HG03103 (cell line): ENCODE results near the gene FHOD3.
A peak's percentile ranks its signal among the peaks of the same experiment; 100 is the strongest.

ENCODE experiments used
- ATAC-seq: cut with Tn5 transposase; IDR thresholded peaks from one replicate; pipeline ENCODE4 v1.9.1; 2021; ENCODE audit warnings: low read depth; ENCODE audit not compliant: unreplicated experiment

FHOD3 gene

GRCh38 chr18:36610661-36611060 is 313.1 kb downstream of the FHOD3 start:
- ATAC-seq: no peak

- ATAC-seq: no peak
These were observed 315.6 kb downstream of the FHOD3 start for GRCh38 chr18:36613069-36613468.

- ATAC-seq: no peak
These were observed 316.3 kb downstream of the FHOD3 start for GRCh38 chr18:36613810-36614209.

GRCh38 chr18:36620788-36621187 is 323.3 kb downstream of the FHOD3 start:
- ATAC-seq: no peak

- no peak for ATAC-seq
These were observed 325.1 kb downstream of the FHOD3 start for GRCh38 chr18:36622610-36623009.

- no peak for ATAC-seq
These were observed 325.6 kb downstream of the FHOD3 start for GRCh38 chr18:36623091-36623490.

- ATAC-seq: no peak
These were observed 326.2 kb downstream of the FHOD3 start for GRCh38 chr18:36623681-36624190.

- no peak for ATAC-seq
These were observed 327.1 kb downstream of the FHOD3 start for GRCh38 chr18:36624451-36625167.

GRCh38 chr18:36625386-36625785 is 327.9 kb downstream of the FHOD3 start:
- ATAC-seq: no peak

GRCh38 chr18:36627637-36628036 is 330.1 kb downstream of the FHOD3 start:
- ATAC-seq: no peak

GRCh38 chr18:36628435-36629137 is 331.1 kb downstream of the FHOD3 start:
- no peak for ATAC-seq

- ATAC-seq: no peak
These were observed 331.6 kb downstream of the FHOD3 start for GRCh38 chr18:36629138-36629530.

GRCh38 chr18:36629836-36630235 is 332.3 kb downstream of the FHOD3 start:
- ATAC-seq: no peak

GRCh38 chr18:36630917-36631316 is 333.4 kb downstream of the FHOD3 start:
- no peak for ATAC-seq

- no peak for ATAC-seq
These were observed 336.5 kb downstream of the FHOD3 start for GRCh38 chr18:36633961-36634412.

GRCh38 chr18:36634573-36635216 is 337.2 kb downstream of the FHOD3 start:
- ATAC-seq: no peak

GRCh38 chr18:36635414-36636096 is 338.0 kb downstream of the FHOD3 start:
- peak; percentile 23 for ATAC-seq

- ATAC-seq: peak; percentile 41
These were observed 338.8 kb downstream of the FHOD3 start for GRCh38 chr18:36636237-36636817.

GRCh38 chr18:36638224-36638623 is 340.7 kb downstream of the FHOD3 start:
- ATAC-seq: peak; percentile 82
